Smooth muscle cell (in vitro differentiated cells): ENCODE measurements around the gene SIRPB2. TPM values are rescaled to one million over a fixed set of nuclear protein-coding genes. Genes with fewer than 3 reads are reported as not detected.

Experiments
- DNase-seq: peaks from one replicate; lab custom pipeline; 2025; ENCODE audit not compliant: unreplicated experiment; lab: John Stamatoyannopoulos, UW
- H2AFZ ChIP-seq: fragments of 200-600 bp; sonication (generic); 2 replicates; pipeline ENCODE4 v1.6.0; 2016; ENCODE audit warnings: antibody characterized with exemption, low read depth, mild to moderate bottlenecking
- H3F3A ChIP-seq: fragments of 200-600 bp; sonication (generic); 2 replicates; pipeline ENCODE4 v1.6.0; 2017; ENCODE audit warnings: antibody characterized with exemption, low read depth
- H3K27ac ChIP-seq: fragments of 200-600 bp; sonication (generic); 2 replicates; pipeline ENCODE4 v1.5.1; 2016; ENCODE audit warnings: low read depth, mild to moderate bottlenecking
- H3K27me3 ChIP-seq: fragments of 200-600 bp; sonication (generic); 2 replicates; pipeline ENCODE4 v1.6.1; 2016; ENCODE audit warnings: low read depth, mild to moderate bottlenecking
- H3K36me3 ChIP-seq: fragments of 200-600 bp; sonication (generic); 2 replicates; pipeline ENCODE4 v1.5.1; 2016; ENCODE audit warnings: low read depth
- H3K4me1 ChIP-seq: fragments of 200-600 bp; sonication (generic); 2 replicates; pipeline ENCODE4 v1.5.1; 2016; ENCODE audit warnings: low read depth
- H3K4me2 ChIP-seq: fragments of 200-600 bp; sonication (generic); 2 replicates; pipeline ENCODE4 v1.6.0; 2016; ENCODE audit warnings: mild to moderate bottlenecking
- H3K4me3 ChIP-seq: fragments of 200-600 bp; sonication (generic); 2 replicates; pipeline ENCODE4 v1.5.1; 2016; ENCODE audit warnings: mild to moderate bottlenecking
- H3K79me2 ChIP-seq: fragments of 200-600 bp; sonication (generic); 2 replicates; pipeline ENCODE4 v1.6.0; 2016; ENCODE audit warnings: low read depth, mild to moderate bottlenecking
- H3K9ac ChIP-seq: fragments of 200-600 bp; sonication (generic); 2 replicates; pipeline ENCODE4 v1.6.0; 2016; ENCODE audit warnings: low read depth
- H3K9me3 ChIP-seq: fragments of 200-600 bp; sonication (generic); replicated peaks from 2 replicates; pipeline ENCODE4 v1.5.1; 2016; ENCODE audit warnings: low read depth
- H4K20me1 ChIP-seq: fragments of 200-600 bp; sonication (generic); 2 replicates; pipeline ENCODE4 v1.6.0; 2016; ENCODE audit warnings: low read depth
- CTCF ChIP-seq: fragments of 200-600 bp; sonication (generic); IDR thresholded peaks from 2 replicates; pipeline ENCODE4 v1.5.1; 2017; ENCODE audit warnings: borderline replicate concordance, mild to moderate bottlenecking, antibody characterized with exemption; ENCODE audit not compliant: insufficient read depth, poor library complexity, severe bottlenecking
- WGBS: methylation state at CpG from one replicate; pipeline ENCODE4 v1.1.7; 2016; ENCODE audit warnings: low lambda C conversion rate; 5-methylcytosine and 5-hydroxymethylcytosine counted together
- polyA plus RNA-seq: library from polyadenylated mRNA; unstranded; fragments of >200 nt; fragmentation: Nextera tagmentation; extraction: Ambion mirVana; gene quantifications from 2 replicates; pipeline ENCODE4 v1.2.1, GENCODE V29; 2016
- total RNA-seq: library from RNA; depleted of rRNA; stranded (reverse); fragments of >200 nt; gene quantifications from 2 replicates; pipeline ENCODE4 v1.2.3, GENCODE V29; 2014

The SIRPB2 gene
- total and polyA plus RNA-seq, 2 experiments from 2014 or later = not detected

DNA sequence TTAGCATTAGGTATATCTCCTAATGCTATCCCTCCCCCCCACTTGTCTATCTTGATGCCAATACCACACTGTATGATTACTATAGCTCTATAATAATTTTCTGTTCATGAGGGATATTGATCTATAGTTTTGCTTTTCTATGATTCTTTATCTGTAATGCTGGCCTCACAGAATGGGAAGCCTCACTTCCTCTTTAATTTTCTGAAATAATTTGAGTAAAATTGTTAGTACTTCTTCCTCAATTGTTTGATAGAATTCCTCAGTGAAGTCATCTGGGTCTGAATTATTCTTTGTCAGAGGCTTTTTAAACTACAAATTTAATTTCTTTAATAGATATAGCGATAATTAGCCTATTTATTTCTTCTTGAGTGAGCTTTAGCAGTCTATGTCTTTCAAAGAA lies 35.1 kb upstream of the SIRPB2 start:
- Histone ChIP-seq H3F3A (no peaks in the 10 kb centered on the region), H3K79me2 (no peaks in the 10 kb centered on the region), H3K4me3 (no peak overlapping the region), H3K27me3 (peaks cover 6% of the 10 kb centered on the region), H3K9ac (no peak overlapping the region), H3K36me3 (no peaks in the 10 kb centered on the region), H3K27ac (no peak overlapping the region), H4K20me1 (no peaks in the 10 kb centered on the region), H3K4me2 (no peak overlapping the region), H3K4me1 (no peaks in the 10 kb centered on the region), H3K9me3 (no peaks in the 10 kb centered on the region), H2AFZ (no peak overlapping the region)
- WGBS = 67% methylated on average over 1 of the region's 1 CpG
- no peak for DNase-seq
- no peak for TF ChIP-seq CTCF

- Histone ChIP-seq H3K79me2 (no peaks in the 10 kb centered on the region), H4K20me1 (no peaks in the 10 kb centered on the region), H3K4me2 (no peak overlapping the region), H3K9ac (no peak overlapping the region), H3K27ac (no peak overlapping the region), H3F3A (no peaks in the 10 kb centered on the region), H3K27me3 (peaks cover 6% of the 10 kb centered on the region), H3K4me1 (no peaks in the 10 kb centered on the region), H2AFZ (no peak overlapping the region), H3K4me3 (no peak overlapping the region), H3K9me3 (no peaks in the 10 kb centered on the region), H3K36me3 (no peaks in the 10 kb centered on the region)
- TF ChIP-seq CTCF = no peak
- DNase-seq = no peak
- 89% methylated on average over 4 of the region's 4 CpGs for WGBS
Observed at GRCh38 chr20:1524004-1524403, 32.8 kb upstream of the SIRPB2 start.

GRCh38 chr20:1517010-1517409 lies 25.8 kb upstream of the SIRPB2 start:
- H3K4me2 ChIP-seq = no peak overlapping the region
- no peak overlapping the region for H3K9ac ChIP-seq
- H3K4me1 ChIP-seq = no peaks in the 10 kb centered on the region
- H3K27ac ChIP-seq = no peak overlapping the region
- no peak for DNase-seq
- no peaks in the 10 kb centered on the region for H3K79me2 ChIP-seq
- no peaks in the 10 kb centered on the region for H3K9me3 ChIP-seq
- H3K4me3 ChIP-seq = no peak overlapping the region
- no peak for TF ChIP-seq CTCF
- peaks cover 2% of the 10 kb centered on the region for H3K27me3 ChIP-seq
- H2AFZ ChIP-seq = no peak overlapping the region
- H3K36me3 ChIP-seq = no peaks in the 10 kb centered on the region
- WGBS = 85% methylated on average over 5 of the region's 5 CpGs
- H3F3A ChIP-seq = no peaks in the 10 kb centered on the region
- H4K20me1 ChIP-seq = no peaks in the 10 kb centered on the region

DNA sequence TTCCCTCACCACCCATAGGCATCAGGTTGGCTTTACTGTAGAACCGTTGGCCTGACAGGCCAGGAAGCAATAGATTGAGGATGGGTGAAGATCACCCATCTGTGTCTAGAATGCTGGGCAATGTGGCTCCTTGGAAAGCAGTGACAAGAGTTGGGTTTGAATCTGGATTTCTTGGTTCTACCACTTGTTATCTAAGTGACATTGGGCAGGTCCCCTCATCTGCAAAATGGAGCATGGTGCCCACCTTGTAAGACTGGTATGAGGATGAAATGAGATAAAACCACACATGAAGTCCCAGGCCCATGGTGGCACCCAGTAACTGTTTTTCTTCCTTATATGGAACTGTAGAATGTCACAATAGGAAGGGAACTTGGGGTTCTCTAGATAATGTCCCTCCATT lies 22.6 kb upstream of the SIRPB2 start:
- no peaks in the 10 kb centered on the region for H3K9me3 ChIP-seq
- H3K79me2 ChIP-seq = no peaks in the 10 kb centered on the region
- no peaks in the 10 kb centered on the region for H4K20me1 ChIP-seq
- WGBS = 91% methylated on average over 1 of the region's 1 CpG
- H3K9ac ChIP-seq = no peak overlapping the region
- no peak for DNase-seq
- H3K27ac ChIP-seq = no peak overlapping the region
- no peaks in the 10 kb centered on the region for H3K4me1 ChIP-seq
- TF ChIP-seq CTCF = no peak
- no peak overlapping the region for H3K4me2 ChIP-seq
- no peaks in the 10 kb centered on the region for H3K36me3 ChIP-seq
- peaks cover 12% of the 10 kb centered on the region for H3K27me3 ChIP-seq
- no peak overlapping the region for H3K4me3 ChIP-seq
- H2AFZ ChIP-seq = no peak overlapping the region
- H3F3A ChIP-seq = no peaks in the 10 kb centered on the region
